HG02870 (cell line): ENCODE data around the gene METTL22.
A peak's percentile ranks its signal among the peaks of the same experiment; 100 is the strongest.

Source experiments
- ATAC-seq: cut with Tn5 transposase; IDR thresholded peaks from one replicate; pipeline ENCODE4 v1.9.1; 2021; ENCODE audit warnings: mild to moderate bottlenecking, moderate library complexity; ENCODE audit not compliant: unreplicated experiment

METTL22 gene, protein sequence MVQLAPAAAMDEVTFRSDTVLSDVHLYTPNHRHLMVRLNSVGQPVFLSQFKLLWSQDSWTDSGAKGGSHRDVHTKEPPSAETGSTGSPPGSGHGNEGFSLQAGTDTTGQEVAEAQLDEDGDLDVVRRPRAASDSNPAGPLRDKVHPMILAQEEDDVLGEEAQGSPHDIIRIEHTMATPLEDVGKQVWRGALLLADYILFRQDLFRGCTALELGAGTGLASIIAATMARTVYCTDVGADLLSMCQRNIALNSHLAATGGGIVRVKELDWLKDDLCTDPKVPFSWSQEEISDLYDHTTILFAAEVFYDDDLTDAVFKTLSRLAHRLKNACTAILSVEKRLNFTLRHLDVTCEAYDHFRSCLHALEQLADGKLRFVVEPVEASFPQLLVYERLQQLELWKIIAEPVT

DNA sequence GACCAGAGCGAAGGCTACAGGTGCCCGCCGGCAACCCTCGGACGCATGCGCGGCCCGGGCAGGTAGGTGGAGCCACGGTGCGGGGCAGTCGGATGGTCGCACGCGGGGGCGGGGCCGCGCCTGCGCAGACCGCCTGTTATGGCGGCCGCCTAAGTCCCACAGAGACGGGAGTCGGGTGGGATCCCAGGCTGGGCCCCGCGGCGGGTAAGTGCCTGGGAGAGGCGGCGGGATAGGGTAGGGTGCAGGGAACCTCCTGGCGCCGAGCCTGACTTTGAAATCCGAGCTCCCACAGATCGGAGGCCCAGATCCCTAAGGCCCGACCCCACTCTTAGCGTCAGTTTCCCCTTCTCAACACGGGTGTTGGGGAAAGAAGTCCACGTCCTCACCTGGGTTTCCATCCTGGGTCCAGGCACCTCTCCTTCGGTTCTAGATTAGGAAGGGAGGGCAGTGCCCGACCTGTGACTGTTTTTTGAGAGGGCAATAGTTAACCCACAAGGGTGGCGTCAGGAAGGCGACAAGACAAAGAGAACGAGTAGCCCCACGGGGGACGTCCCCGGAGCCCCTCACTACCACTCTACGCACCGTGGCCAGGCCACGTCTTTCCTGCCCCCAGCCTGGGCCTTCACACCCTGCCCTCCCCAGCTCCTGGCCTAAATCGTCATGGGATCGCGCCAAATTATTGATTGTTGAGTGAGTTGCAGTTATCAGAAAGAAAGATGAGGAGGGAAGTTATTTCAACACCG, at the start of gene METTL22:
Gene METTL22, plus strand, starts transcription at position 127 of the 743 bp plus-strand sequence. CDS start 3,968 bp downstream, outside the sequence.
- ATAC-seq: peak; percentile 83

DNA sequence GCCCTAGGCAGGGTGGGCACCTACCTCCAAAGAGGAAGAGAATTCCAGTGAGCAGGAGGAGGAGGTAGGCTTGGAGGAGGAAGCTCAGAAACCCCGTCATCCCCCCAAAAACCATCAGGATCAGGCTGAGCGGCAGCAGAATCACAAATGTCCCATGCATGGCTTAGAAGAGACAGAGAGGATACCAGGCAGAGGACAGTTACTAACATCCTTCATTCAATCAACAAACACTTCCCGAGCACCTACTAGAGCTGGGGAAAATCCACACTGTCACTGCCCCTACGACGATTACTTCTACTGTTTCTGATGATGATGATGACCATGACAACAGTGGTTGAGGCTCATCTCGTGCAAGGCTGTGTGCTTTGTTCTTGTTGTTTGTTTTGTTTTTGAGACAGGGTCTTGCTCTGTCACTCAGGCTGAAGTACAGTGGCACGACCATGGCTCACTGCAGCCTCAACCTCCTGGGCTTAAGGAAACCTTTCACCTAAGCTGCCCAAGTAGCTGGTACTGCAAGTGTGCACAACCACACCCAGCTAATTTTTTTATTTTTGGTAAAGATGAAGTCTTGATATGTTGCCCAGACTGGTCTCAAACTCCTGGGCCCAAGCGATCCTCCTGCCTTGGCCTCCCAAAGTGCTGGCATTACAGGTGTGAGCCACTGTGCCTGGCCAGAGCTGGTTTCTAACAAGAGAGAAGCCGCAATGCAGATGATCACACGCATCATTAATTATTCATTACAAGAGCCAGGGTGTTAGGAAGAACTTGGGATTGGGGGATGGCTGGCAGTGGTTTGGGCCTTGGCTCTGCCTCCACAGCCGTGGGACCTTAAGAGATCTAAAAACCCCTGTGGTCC, 49.2 kb upstream of the METTL22 start:
- ATAC-seq: no peak

DNA sequence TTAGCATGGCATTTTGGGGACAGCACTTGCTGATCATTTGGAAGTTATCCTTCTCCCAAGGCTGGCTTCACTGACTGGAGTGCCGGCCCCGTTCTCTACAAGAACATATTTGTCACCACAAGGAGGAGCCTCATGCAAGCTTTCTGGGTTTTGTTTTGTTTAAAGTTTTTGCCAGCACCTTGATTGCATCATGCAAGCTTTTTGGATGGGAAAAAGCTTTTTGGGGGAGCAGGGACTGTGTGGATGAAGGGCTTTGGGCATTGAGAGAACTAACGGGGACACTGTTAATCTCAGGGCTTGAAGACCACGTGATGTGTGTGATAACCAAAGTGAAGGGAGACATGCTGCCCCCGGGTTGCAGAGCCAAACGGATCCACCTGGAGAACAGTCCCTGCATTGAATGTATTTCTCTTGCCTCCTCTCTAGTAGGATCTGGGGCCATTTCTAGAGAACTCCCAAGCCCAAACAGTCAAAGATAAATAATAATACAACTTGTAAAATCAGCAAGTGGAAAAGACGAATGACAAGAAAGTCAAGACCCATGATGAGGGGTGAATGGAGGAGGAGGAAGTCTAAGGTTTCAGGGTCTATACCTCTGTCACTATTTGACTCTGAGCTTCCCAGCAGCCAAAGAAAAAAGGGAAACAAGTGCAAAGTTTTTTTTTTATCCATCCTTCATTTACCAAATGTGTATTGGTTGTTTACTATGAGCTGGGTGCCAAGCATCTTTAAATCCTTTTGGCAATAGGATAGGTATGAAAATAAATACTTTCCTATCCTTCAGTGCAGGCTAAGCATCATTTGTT, 48.4 kb upstream of the METTL22 start:
- no peak for ATAC-seq

DNA sequence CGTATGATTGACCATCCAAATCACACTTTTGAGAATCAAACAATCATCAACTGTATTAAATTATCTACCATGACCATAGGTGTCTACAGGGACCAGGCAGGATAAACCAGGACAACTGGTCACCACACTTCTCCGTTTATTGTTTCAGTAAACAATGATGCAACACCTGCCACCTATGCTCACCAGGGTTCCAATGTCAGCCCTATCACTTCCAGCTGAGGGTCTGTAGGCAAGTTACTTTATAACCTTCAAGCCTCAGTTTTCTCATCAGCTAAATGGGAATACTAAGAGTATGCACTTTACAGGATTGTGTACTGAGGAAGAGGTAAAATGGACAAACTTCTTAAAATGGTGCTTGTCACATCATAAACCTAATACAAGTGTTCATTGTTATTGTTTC, 46.1 kb upstream of the METTL22 start:
- ATAC-seq: no peak

DNA sequence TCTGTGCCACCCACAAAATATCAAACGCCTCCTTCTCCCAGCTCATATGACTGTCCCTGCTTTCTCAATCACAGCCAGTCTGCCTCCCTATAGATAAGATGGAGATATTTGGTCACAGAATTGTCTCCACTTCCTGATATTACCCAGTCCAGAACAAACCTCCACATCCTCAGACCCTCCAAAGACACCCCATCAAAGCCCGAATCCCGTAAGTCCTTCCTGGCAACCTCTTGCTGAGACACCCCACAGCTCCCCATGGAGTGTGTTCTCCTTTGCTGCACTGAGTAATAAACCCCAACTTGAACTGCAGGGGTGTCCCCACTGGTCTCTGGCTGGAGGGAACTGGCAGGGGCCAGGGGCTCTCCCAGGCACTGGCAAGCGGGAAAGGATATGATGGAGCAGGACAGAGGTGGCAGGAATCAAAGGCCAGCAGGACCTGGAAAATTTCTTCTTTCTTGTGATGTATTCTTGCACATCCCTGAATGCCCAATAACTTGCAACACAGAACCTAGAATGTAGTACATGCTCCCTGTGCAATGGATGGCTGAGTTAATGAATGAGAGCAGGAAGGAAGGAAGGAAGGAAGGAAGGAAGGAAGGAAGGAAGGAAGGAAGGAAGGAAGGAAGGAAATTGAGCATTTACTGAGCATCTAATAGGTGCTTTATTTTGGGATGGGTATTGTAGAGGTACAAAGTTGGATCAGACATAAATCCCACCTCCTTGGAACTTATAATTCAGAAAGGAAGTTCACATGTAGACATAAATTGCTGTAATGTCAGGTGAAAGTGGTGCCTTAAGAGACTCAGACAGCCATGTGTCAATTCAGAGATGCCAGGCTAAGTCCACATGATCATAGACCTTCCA, 45.1 kb upstream of the METTL22 start:
- no peak for ATAC-seq

DNA sequence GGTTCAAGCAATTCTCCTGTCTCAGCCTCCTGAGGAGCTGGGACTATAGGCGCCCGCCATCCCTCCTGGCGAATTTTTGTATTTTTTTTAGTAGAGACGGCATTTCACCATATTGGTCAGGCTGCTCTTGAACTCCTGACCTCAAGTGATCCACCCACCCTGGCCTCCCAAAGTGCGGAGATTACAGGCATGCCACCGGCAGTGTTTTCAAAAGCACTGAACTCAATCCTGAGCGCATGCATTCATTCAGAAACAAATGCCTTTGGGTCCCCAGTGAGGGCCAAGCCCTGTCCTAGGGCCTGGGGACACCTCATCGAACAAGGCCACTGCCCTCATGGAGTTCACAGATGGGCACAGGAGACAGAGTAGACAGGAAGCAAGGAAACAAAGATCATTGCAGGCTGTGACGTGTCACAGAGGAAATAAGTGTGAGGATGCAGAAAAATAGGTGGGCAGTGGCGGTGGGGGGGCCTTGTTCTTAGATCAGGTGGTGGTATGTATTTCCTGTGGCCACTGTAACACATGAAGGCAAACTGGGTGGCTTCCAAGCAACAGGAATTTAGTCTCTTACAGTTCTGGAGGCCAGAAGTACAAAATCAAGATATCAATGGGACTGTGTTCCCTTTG, 43.7 kb upstream of the METTL22 start:
- no peak for ATAC-seq

DNA sequence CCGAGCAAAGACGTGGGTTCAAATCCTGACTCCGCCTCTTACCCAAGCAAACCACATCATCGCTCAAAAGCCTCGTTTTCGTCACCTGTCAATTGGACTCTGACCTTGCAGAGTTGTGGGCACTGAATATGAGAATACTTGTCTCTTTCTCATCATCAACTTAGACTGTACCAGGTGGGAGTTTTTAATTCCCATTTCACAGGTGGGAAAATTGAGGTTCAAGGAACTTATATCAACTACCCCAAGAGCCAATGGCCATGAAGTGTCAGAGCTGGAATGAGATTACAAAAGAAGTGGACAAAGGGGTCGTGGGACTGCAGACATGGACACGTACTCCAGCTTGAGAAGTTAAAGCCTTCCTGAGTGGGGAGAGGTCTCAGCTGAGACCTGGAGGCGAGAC, 41.9 kb upstream of the METTL22 start:
- ATAC-seq: no peak

DNA sequence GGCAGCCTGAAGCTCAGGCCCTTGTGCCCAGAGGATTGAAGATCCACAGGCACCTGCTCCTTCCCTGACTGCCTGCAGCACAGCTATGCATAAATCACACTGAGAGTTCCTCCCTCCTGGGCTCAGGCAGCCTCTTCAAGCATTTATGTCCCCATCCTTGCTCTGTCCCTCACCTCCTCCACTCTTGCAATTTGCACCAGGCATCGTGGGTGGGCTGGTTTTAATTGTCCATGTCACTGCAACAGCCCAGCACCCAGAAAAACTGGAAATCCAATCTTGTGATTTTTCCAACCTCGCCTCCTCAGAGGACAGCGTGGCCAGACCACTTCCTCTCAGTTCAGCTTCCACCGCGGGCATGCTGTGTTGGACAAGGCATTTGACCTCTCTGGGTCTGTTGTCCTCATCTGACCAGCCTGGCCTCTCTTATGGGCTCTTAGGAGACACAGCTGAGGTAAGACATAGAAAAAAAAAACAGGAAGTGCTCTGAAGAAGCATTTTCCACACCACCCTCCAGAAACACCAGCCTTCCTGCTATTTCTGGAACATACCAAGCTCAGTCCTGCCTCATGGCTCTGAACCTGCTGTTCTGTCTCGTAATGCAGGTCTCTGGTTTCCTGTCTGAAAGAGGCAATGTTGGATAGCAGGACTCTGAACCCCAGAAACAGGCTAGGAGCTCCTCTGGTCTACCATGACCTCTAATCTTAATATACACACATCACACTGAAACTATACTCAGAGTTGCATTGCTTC, 39.5 kb upstream of the METTL22 start:
- ATAC-seq: peak; percentile 39

DNA sequence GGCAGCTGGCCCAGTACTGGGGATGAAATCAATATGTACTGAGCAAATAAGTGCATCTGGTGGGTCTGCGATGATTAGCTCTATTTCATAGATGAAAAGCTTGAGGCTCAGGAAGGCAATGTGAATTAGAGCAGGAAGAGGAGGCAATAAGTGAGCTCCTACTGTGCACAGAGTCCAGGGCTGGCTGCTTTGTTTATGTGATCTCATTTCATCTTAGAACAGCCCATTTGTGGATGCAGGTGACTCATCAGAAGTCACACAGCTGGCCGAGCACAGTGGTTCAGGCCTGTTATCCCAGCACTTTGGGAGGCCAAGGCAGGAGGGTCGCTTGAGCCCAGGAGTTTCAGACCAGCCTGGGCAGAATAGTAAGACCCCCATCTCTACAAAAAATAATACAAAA, 38.3 kb upstream of the METTL22 start:
- no peak for ATAC-seq

DNA sequence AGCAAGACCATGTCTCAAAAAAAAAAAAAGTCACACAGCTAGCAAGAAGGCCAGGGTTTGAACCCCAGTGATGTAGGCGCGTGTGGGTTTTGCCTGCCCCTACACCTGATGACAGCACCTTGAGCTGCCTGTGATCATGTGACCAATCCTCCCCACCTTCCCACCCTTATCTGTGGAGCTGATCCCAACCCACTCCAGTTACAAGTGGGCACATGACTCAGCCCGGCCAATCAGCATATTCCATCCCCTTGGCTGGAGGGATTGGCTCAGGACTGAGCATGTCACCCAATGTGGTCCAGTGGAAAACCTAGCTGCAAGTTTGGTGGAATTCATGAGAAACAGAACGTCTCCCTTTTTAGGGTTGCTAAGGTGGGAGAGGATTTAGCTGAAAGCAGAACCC, 37.8 kb upstream of the METTL22 start:
- no peak for ATAC-seq

DNA sequence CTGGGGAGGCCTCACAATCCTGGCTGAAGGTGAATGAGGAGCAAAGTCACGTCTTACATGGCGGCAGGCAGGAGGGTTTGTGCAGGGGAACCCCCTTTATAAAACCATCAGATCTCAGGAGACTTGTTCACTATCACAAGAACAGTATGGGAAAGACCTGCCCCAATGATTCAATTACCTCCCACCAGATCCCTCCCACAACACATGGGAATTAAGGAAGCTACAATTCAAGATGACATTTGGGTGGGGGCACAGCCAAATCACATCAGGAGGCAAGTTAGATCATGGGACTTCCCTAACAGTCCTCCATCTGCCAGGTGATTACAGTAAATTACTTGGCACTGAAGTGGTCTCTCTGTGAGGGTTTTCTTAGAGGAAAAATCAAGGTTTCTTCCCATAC, 36.5 kb upstream of the METTL22 start:
- ATAC-seq: no peak

DNA sequence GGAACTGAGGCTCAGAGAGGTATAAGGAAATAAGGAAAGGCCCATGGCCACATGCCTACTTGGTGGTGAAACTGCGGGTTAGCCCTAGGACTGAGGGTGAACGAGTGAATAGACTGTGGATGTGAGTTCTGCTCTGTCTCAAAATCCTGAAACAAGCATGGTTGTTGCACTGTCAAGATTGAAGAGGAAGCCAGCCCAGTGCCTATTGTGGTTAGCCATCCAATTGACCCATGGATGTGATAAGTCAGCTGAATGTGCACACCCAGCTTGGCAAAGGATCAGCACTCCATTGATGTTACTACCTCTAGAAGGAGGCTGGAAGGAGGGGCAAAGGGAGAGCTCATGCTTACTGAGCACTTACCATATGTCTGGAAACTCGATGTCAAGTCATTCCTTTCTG, 35.6 kb upstream of the METTL22 start:
- ATAC-seq: no peak

DNA sequence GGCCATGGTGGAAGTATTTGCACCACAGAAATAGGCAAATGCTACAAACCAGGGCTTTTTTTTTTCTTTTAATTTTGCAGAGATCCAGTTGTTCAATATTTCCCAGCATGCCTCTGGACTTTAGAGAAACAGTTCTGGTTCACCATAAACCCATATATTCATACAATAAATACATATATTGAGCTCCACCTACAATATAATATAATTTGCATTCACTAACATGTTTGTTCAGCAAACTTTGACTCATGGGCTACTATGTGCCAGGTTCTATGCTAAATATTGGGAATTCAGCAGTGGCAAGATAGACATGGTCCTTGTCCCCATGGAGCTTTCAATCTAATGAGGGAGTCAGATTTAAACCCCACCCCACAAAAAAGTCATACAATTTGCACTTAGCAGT, 34.4 kb upstream of the METTL22 start:
- ATAC-seq: no peak

DNA sequence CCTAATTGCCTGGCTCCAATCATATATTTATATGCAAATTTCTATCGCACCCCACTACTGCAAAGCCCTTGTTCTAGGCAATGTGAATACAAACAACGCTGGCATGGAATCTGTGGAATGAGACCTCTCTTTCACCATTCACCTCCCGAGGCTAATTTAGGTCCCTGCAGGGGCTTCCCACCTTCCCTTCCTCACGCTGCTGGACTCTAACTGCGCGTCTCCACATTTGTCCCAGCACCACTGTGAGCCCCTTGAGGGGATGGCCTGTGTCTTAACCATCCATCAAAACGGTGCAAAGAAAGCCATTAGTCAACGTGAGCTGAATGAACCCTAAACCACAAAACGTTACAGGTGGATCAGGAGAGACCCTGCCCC, 32.8 kb upstream of the METTL22 start:
- ATAC-seq: no peak

DNA sequence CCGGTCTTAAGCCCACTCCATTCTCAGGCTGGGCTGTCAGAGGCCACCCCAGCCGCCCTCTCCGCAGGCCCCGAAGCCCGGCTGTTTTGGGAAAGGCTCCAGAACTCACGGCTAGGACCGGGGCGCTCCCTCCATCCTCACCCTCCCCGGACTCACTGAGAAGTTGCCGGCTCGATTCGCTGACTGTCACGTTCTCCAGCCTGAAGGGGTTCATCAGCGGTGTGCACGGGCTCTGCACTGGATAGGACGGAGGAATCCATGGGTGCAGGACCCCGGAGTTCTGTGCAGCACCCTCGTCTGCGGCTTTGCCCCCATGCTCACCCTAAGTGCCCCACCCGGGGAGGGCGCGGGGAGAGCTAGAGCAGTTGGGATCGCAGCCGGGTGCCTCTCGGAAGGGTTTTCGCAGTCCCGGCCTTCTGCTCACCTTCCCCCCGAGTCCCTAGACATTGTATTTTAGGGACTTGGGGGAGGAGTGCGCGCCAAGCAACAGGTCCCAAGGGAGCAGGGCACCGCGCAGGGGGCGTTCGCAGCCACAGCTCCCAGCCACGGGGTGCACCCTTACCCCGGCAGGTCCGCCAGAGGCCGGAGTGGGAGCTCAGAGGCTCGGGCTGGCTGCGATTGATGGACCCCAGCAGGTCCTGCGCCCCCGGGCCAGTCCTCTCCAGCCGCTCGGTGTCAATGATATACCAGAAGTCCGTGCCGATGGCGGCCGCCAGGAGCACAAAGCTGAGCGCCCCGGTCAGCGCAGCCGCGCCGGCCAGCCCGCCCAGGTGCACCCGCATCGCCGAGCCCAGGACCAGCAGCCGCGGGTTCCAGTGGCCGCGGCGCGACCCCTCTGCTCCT, 32.2 kb upstream of the METTL22 start:
- no peak for ATAC-seq

DNA sequence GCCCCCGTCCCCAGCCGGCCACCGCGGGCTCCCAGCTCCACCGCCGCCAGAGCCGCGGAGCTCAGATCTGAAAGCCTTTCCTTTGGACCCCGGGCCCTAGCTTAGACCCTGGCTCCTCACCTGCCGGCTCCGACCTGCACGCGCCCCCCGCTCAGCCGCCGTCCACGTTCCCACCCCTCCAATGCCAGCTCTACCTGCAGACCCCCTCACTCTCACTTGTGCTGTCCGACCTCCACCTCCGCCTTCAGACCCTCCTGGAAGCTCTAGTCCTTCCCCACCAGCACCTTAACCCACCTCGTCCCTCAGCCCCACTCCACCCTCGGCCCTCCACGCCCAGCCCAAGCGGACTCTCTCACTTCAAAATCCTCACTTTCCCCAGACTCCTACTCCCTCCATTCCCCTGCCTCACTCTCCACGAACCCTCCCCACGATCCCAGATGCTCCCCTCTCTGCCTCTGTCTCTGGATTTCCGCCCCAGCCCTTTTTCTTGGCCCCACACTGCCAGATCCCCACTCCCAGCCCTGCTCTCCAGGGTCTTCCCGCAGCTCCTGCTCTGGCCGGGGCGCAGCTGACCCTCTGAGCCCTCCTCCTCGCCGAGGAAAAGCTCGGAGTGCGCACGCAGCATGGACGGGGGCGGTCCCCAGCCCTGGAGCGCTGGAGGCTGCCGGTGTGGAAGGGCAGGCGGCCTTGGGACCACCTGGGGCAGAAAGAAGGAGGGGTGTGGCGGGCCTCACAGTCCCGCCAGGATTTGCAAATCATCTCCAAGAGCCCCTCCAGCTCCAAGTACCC, 31.4 kb upstream of the METTL22 start, which contains the start of gene TMEM114:
Gene TMEM114, minus strand, starts transcription at position 612 of the 789 bp plus-strand sequence. CDS start 673 bp downstream, outside the sequence.
- no peak for ATAC-seq

DNA sequence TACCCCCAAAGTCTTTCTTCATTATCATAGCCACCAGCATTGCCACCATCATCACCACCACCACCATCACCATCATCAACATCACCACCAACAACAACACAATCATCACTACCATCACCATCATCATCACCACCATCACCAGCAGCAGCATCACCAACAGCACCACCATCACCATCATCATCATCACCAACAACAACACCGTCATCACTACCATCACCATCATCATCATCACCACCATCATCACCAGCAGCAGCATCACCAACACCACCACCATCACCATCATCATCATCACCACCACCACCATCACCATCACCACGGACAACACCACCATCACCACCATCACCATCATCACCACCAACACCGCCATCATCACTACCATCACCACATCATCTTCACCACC, 30.7 kb upstream of the METTL22 start:
- ATAC-seq: no peak
